Karpas-422 (cell line): Measurements from ENCODE around the gene KCNF1. TPM values are rescaled to one million over a fixed set of nuclear protein-coding genes. Genes with fewer than 3 reads are reported as not detected.

Experiments
- DNase-seq: peaks from one replicate; pipeline ENCODE4 v3.0.0-alpha.2; 2015
- H2AFZ ChIP-seq: fragments of 200-600 bp; sonication (generic); 2 replicates; pipeline ENCODE4 v1.6.1; 2014; ENCODE audit warnings: antibody characterized with exemption, low read length, mixed read lengths
- H3K27ac ChIP-seq: fragments of 200-600 bp; sonication (generic); 2 replicates; pipeline ENCODE4 v1.5.1; 2014; ENCODE audit warnings: mild to moderate bottlenecking, low read length, moderate library complexity
- H3K27me3 ChIP-seq: fragments of 200-600 bp; sonication (generic); 2 replicates; pipeline ENCODE4 v1.6.1; 2014; ENCODE audit warnings: low read length, mixed read lengths
- H3K36me3 ChIP-seq: fragments of 200-600 bp; sonication (generic); 2 replicates; pipeline ENCODE4 v1.6.1; 2014; ENCODE audit warnings: low read length, mixed read lengths; ENCODE audit not compliant: insufficient read depth
- H3K4me1 ChIP-seq: fragments of 200-600 bp; sonication (generic); 2 replicates; pipeline ENCODE4 v1.6.1; 2014; ENCODE audit warnings: mild to moderate bottlenecking, low read length, mixed read lengths
- H3K4me2 ChIP-seq: fragments of 200-600 bp; sonication (generic); 2 replicates; pipeline ENCODE4 v1.6.1; 2014; ENCODE audit warnings: low read length, low read depth, mild to moderate bottlenecking; ENCODE audit not compliant: poor library complexity, severe bottlenecking
- H3K4me3 ChIP-seq: fragments of 200-600 bp; sonication (generic); 2 replicates; pipeline ENCODE4 v1.5.1; 2014; ENCODE audit warnings: mild to moderate bottlenecking, antibody characterized with exemption, low read length, mixed read lengths
- H3K79me2 ChIP-seq: fragments of 200-600 bp; sonication (generic); 2 replicates; pipeline ENCODE4 v1.6.1; 2014; ENCODE audit warnings: mild to moderate bottlenecking, low read length, mixed read lengths
- H3K9ac ChIP-seq: fragments of 200-600 bp; sonication (generic); 2 replicates; pipeline ENCODE4 v1.6.0; 2014; ENCODE audit warnings: low read length
- H3K9me2 ChIP-seq: fragments of 200-600 bp; sonication (generic), shearing (Covaris generic); replicated peaks from 2 replicates; pipeline ENCODE4 v1.6.0; 2014; ENCODE audit warnings: mild to moderate bottlenecking, low read length, moderate library complexity; ENCODE audit not compliant: insufficient read depth
- H3K9me3 ChIP-seq: fragments of 300-700, 200-600 bp; sonication (generic); 2 replicates; pipeline ENCODE4 v1.6.1; 2014; ENCODE audit warnings: low read length, mixed read lengths
- H4K20me1 ChIP-seq: fragments of 200-600 bp; sonication (generic); 2 replicates; pipeline ENCODE4 v1.6.1; 2014; ENCODE audit warnings: mild to moderate bottlenecking, antibody characterized with exemption, low read length, low read depth; ENCODE audit not compliant: insufficient read depth
- total RNA-seq: library from RNA; depleted of rRNA; stranded (reverse); fragments of >200 nt; shearing (Covaris generic); gene quantifications from 2 replicates; pipeline ENCODE4 v1.2.3, GENCODE V29; 2014; ENCODE audit warnings: low replicate concordance

KCNF1 gene
- total RNA-seq, 1 experiment from 2014 or later: not detected

DNA sequence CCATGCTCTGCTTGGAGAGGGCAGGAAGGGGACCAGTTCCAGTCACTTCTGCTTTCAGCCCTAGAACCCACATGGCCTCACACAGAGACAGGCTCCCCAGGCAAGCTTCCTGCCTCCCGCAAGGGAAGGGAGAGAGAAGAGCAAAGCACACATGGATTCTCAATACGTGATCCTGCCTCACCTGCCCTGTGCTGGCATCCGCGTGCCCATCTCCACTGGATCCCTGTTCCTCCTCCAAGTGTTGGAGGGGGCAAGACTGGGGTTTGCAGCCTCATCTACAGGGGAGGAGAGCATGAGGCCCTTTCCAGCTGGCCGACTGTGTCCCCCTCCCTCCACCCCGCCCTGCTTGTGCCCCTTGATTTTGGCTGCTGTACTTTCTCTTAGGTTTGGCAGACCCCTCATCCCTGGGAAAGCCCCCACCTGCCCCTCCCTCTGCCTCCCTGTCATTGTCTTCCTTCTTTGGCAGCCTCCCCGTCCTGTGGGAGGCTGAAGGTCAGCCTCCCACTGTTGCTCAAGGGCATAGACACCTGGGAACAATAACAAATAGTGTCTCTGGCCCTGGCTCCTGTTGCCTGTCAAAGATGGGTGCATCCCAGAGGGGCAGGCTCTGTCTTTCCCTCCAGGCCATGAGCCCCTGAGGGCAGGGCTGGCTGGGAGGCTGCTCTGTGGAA is 22.7 kb downstream of the KCNF1 start:
- DNase-seq: no peak
- no peak overlapping the region for H3K4me3 ChIP-seq
- no peak overlapping the region for H3K27ac ChIP-seq
- H2AFZ ChIP-seq: no peak overlapping the region
- H3K79me2 ChIP-seq: no peaks in the 10 kb centered on the region
- no peaks in the 10 kb centered on the region for H3K36me3 ChIP-seq
- no peak overlapping the region for H3K9ac ChIP-seq
- H3K9me2 ChIP-seq: no peaks in the 10 kb centered on the region
- no peak overlapping the region for H3K4me2 ChIP-seq
- no peaks in the 10 kb centered on the region for H3K9me3 ChIP-seq
- no peaks in the 10 kb centered on the region for H3K27me3 ChIP-seq
- H3K4me1 ChIP-seq: no peaks in the 10 kb centered on the region
- H4K20me1 ChIP-seq: no peaks in the 10 kb centered on the region

DNA sequence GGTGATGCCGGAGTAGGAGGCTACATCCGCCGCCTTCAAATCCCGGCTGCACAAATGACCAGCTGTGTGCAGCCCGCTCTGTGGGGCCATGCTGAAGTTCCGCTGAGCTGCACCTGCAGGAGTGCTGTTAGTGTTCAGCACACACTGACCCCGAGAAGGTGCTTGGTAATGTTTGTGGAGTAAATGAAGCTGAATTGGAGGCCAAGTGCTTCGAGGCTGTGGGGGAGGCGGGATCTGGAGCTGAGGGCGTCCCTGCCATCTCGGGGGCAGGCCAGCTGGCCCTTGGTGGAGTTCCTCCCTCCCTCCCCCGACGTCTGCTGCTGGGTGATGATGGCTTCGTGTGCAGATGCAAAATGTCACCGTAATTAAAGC is 23.2 kb downstream of the KCNF1 start:
- no peaks in the 10 kb centered on the region for H3K79me2 ChIP-seq
- no peaks in the 10 kb centered on the region for H3K9me2 ChIP-seq
- no peaks in the 10 kb centered on the region for H3K9me3 ChIP-seq
- H3K27me3 ChIP-seq: no peaks in the 10 kb centered on the region; the same call in 1 of the 2 replicates
- no peaks in the 10 kb centered on the region for H4K20me1 ChIP-seq
- H3K36me3 ChIP-seq: no peaks in the 10 kb centered on the region
- no peaks in the 10 kb centered on the region for H3K4me1 ChIP-seq
- no peak overlapping the region for H3K27ac ChIP-seq
- no peak overlapping the region for H2AFZ ChIP-seq
- DNase-seq: no peak
- H3K4me2 ChIP-seq: no peak overlapping the region
- H3K9ac ChIP-seq: no peak overlapping the region
- H3K4me3 ChIP-seq: no peak overlapping the region

- no peak for DNase-seq
- Histone ChIP-seq H2AFZ (no peak overlapping the region), H3K9ac (no peak overlapping the region), H3K27ac (no peak overlapping the region), H3K4me2 (no peak overlapping the region), H3K36me3 (no peaks in the 10 kb centered on the region), H3K9me2 (no peaks in the 10 kb centered on the region), H3K9me3 (no peaks in the 10 kb centered on the region), H3K79me2 (no peaks in the 10 kb centered on the region), H3K4me3 (no peak overlapping the region), H3K4me1 (no peaks in the 10 kb centered on the region), H3K27me3 (no peaks in the 10 kb centered on the region; the same call in 1 of the 2 replicates), H4K20me1 (no peaks in the 10 kb centered on the region)
Measured at GRCh38 chr2:10935366-10935918, 23.7 kb downstream of the KCNF1 start.

DNA sequence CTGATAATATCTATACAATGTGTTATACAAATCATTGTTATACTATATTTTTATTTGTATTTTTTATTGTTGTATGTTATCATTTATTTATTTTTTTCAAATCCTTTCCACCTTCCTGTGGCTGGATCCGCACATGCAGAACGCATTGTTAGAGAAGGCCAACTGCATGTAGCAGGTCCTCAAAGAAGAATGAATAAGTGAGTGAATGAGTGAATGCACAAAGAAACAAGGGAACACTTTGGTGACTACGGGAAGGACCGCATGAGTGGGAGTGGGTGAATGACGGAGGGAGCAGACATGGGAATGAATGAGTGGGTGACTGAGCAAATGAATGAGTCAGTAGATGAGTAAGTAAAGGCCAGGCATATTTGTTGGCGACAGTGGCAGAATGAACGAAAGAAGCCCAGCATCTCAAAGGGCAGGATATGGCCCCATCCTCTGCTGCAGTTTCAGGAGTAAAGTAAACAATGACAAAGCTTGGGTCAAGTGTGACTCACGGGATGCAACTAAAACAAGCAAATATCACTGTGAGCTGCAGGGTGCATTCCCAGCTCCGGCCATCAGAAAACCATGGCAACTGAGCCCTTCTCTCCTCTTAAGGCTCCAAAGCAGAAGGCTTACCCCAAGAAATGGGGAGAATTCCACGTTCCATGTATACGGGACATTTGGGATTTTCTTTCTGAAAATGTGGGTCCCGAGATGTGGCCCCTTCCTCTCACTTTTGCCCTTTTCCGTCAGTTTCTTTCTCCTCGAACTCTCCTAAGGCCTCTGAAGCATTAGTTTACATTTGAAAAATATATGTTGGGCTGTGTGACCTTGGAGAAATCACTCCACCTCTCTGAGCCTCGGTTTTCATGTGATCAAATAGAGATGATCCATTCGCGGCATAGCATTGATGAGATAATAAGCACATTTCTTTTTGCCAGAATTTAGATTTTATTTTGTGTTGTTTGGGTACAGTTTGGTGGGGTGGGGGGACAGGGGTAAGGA is 24.5 kb downstream of the KCNF1 start:
- Histone ChIP-seq H3K4me3 (no peak overlapping the region), H3K36me3 (no peaks in the 10 kb centered on the region), H4K20me1 (no peaks in the 10 kb centered on the region), H3K27ac (no peak overlapping the region), H2AFZ (no peak overlapping the region), H3K9me3 (no peaks in the 10 kb centered on the region), H3K4me2 (no peak overlapping the region), H3K4me1 (no peaks in the 10 kb centered on the region), H3K27me3 (no peaks in the 10 kb centered on the region; the same call in 1 of the 2 replicates), H3K9me2 (no peaks in the 10 kb centered on the region), H3K9ac (no peak overlapping the region), H3K79me2 (no peaks in the 10 kb centered on the region)
- DNase-seq: no peak

DNA sequence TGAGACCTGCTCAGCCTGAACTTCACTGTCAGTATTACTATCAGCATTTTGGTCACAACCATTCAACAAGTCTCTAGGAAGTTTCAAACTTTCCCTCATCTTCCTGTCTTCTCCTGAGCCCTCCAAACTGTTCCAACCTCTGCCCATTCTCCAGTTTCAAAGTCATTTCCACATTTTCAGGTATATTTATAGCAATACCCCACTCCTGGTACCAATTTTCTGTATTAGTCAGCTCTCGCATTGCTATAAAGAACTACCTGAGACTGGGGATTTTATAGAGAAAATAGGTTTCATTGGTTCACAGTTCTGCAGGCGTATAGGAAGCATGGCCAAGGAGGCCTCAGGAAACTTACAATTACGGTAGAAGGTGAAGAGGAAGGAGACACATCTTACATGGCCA is 27.3 kb downstream of the KCNF1 start:
- H3K79me2 ChIP-seq: no peaks in the 10 kb centered on the region
- H3K4me2 ChIP-seq: no peak overlapping the region
- H2AFZ ChIP-seq: no peak overlapping the region
- H3K9ac ChIP-seq: no peak overlapping the region
- H3K27ac ChIP-seq: no peak overlapping the region
- H3K9me2 ChIP-seq: no peaks in the 10 kb centered on the region
- no peaks in the 10 kb centered on the region for H3K4me1 ChIP-seq
- no peaks in the 10 kb centered on the region for H3K9me3 ChIP-seq
- no peak overlapping the region for H3K4me3 ChIP-seq
- no peaks in the 10 kb centered on the region for H3K36me3 ChIP-seq
- H3K27me3 ChIP-seq: no peaks in the 10 kb centered on the region; the same call in 1 of the 2 replicates
- DNase-seq: no peak
- H4K20me1 ChIP-seq: no peaks in the 10 kb centered on the region

DNA sequence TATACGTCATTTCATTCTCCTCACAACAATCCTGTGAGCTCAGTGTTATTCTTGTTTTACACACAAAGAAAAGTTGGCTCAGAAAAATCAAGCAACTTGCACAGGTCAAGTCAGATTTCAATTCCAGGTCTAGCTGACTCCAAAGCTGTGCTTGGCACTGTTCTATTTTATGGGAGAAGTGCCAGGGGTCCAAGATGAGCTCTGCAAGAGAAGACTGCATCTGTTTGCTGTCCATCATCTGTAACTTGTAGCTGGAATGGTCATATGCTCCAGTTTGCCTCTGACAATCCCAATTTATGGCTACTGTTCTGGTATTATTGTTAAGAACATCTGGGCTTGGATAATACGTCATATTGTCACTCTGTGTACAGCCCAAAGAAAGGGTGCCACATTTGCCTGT is 28.9 kb downstream of the KCNF1 start:
- Histone ChIP-seq H3K79me2 (no peaks in the 10 kb centered on the region), H3K4me2 (no peak overlapping the region), H4K20me1 (no peaks in the 10 kb centered on the region), H3K27me3 (no peaks in the 10 kb centered on the region; the same call in 1 of the 2 replicates), H3K4me1 (no peaks in the 10 kb centered on the region), H3K4me3 (no peak overlapping the region), H3K9me2 (no peaks in the 10 kb centered on the region), H3K27ac (no peak overlapping the region), H3K9ac (no peak overlapping the region), H3K36me3 (no peaks in the 10 kb centered on the region), H2AFZ (no peak overlapping the region), H3K9me3 (no peaks in the 10 kb centered on the region)
- DNase-seq: no peak

GRCh38 chr2:10941383-10941782 is 29.6 kb downstream of the KCNF1 start:
- Histone ChIP-seq H3K4me2 (no peak overlapping the region), H3K27me3 (no peaks in the 10 kb centered on the region; the same call in 1 of the 2 replicates), H3K9ac (no peak overlapping the region), H3K4me1 (no peaks in the 10 kb centered on the region), H3K9me3 (no peaks in the 10 kb centered on the region), H2AFZ (no peak overlapping the region), H3K9me2 (no peaks in the 10 kb centered on the region), H4K20me1 (no peaks in the 10 kb centered on the region), H3K27ac (no peak overlapping the region), H3K79me2 (no peaks in the 10 kb centered on the region), H3K4me3 (no peak overlapping the region), H3K36me3 (no peaks in the 10 kb centered on the region)
- no peak for DNase-seq

GRCh38 chr2:10944799-10945198 is 33.1 kb downstream of the KCNF1 start:
- H3K9ac ChIP-seq: no peak overlapping the region
- H3K27me3 ChIP-seq: no peaks in the 10 kb centered on the region; the same call in 1 of the 2 replicates
- H3K27ac ChIP-seq: no peak overlapping the region
- H2AFZ ChIP-seq: no peak overlapping the region
- no peaks in the 10 kb centered on the region for H3K9me3 ChIP-seq
- DNase-seq: no peak
- no peak overlapping the region for H3K4me3 ChIP-seq
- no peaks in the 10 kb centered on the region for H3K4me1 ChIP-seq
- H3K36me3 ChIP-seq: no peaks in the 10 kb centered on the region
- no peaks in the 10 kb centered on the region for H4K20me1 ChIP-seq
- H3K9me2 ChIP-seq: no peaks in the 10 kb centered on the region
- no peaks in the 10 kb centered on the region for H3K79me2 ChIP-seq
- H3K4me2 ChIP-seq: no peak overlapping the region
